OCI-LY3 (cell line): ENCODE data around the gene PSMA3.

Source experiments
- CTCF ChIP-seq: fragments of 200-600, 300-600 bp; sonication (generic); IDR thresholded peaks from 2 replicates; pipeline ENCODE4 v1.5.1; 2014; ENCODE audit warnings: antibody characterized with exemption, low read length, low read depth
- EZH2phosphoT487 ChIP-seq: fragments of 200-600 bp; shearing (Covaris generic); IDR thresholded peaks from 2 replicates; pipeline ENCODE4 v1.6.1; 2018; ENCODE audit warnings: antibody characterized with exemption, mixed run types, low read depth

DNA sequence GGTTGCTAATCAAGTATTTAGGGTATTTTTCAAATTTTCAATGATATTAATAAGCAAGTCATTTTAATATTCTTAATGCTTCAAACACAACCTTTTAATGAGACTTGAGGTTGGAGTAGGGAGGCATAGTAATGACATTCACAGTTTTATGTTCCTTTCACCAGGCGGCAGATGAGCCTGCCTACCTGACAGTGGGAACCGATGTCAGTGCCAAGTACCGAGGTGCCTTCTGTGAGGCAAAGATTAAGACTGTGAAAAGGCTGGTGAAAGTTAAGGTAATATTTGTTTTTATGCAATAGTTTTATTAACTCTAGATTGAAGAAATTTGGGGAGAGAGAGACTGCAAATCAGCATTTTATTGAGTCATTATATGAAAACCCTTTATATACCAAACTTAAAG lies 56.8 kb downstream of the PSMA3 start:
- TF ChIP-seq CTCF (no peak), EZH2phosphoT487 (no peak)
